HepG2 (cell line): Measurements from ENCODE around the gene SLC13A3. TPM values are rescaled to one million over a fixed set of nuclear protein-coding genes. Genes with fewer than 3 reads are reported as not detected.

ENCODE experiments used
- AKAP8 ChIP-seq: sonication (generic); formaldehyde crosslinking; IDR thresholded peaks from 2 replicates; pipeline ENCODE4 v1.5.1; 2020; ENCODE audit warnings: mild to moderate bottlenecking, missing genetic modification reagents
- FOXM1 ChIP-seq: sonication (generic); formaldehyde crosslinking; IDR thresholded peaks from 2 replicates; pipeline ENCODE4 v1.5.0; 2020; ENCODE audit warnings: missing genetic modification reagents
- HNRNPUL1 ChIP-seq: fragments of 200-400 bp; formaldehyde crosslinking; IDR thresholded peaks from 2 replicates; pipeline ENCODE4 v1.6.1; 2017; ENCODE audit warnings: low read depth, mild to moderate bottlenecking, low read length, moderate library complexity
- KLF15 ChIP-seq: sonication (generic); formaldehyde crosslinking; IDR thresholded peaks from 2 replicates; pipeline ENCODE4 v1.8.1; 2023; ENCODE audit warnings: borderline replicate concordance, mild to moderate bottlenecking, inconsistent platforms, missing genetic modification reagents, mixed read lengths
- MTF2 ChIP-seq: sonication (generic); formaldehyde crosslinking; IDR thresholded peaks from 2 replicates; pipeline ENCODE4 v1.5.0; 2020; ENCODE audit warnings: missing genetic modification reagents, borderline replicate concordance
- SMC3 ChIP-seq: IDR thresholded peaks from 2 replicates; pipeline ENCODE4 v1.6.1; 2011; ENCODE audit warnings: low read length, improper control_type of control experiment
- SP1 ChIP-seq, 2 experiments: fragments of 450-650 bp in 1 of 2; sonication (generic) in 1 of 2; formaldehyde crosslinking in 1 of 2; IDR thresholded peaks; 2 replicates each; pipeline versions ENCODE4 v1.4.0 to v1.6.1; 2016 to 2020; ENCODE audit warnings: missing genetic modification reagents in 1 of 2
- SRSF1 ChIP-seq: fragments of 200-400 bp; formaldehyde crosslinking; optimal IDR thresholded peaks from 2 replicates; pipeline ENCODE3; 2017; ENCODE audit warnings: mild to moderate bottlenecking, low read depth, low read length, moderate library complexity
- SUZ12 ChIP-seq: fragments of 150-350 bp; IDR thresholded peaks from 2 replicates; pipeline ENCODE4 v1.6.1; 2014; ENCODE audit warnings: low read depth, low read length
- TERF1 ChIP-seq: sonication (generic); formaldehyde crosslinking; IDR thresholded peaks from 2 replicates; pipeline ENCODE4 v1.8.0; 2022; ENCODE audit warnings: mild to moderate bottlenecking, missing genetic modification reagents, moderate library complexity
- ZMYM4 ChIP-seq: sonication (generic); formaldehyde crosslinking; IDR thresholded peaks from 2 replicates; pipeline ENCODE4 v1.8.1; 2023; ENCODE audit warnings: mild to moderate bottlenecking, missing genetic modification reagents
- ZNF180 ChIP-seq: sonication (generic); formaldehyde crosslinking; IDR thresholded peaks from 2 replicates; pipeline ENCODE4 v1.4.0; 2020; ENCODE audit warnings: low read depth, missing genetic modification reagents, borderline replicate concordance
- ZNF230 ChIP-seq: sonication (generic); formaldehyde crosslinking; IDR thresholded peaks from 2 replicates; pipeline ENCODE4 v1.4.0; 2020; ENCODE audit warnings: mild to moderate bottlenecking, missing genetic modification reagents
- ZNF34 ChIP-seq: sonication (generic); formaldehyde crosslinking; IDR thresholded peaks from 2 replicates; pipeline ENCODE4 v1.4.0; 2020; ENCODE audit warnings: mild to moderate bottlenecking, missing genetic modification reagents, borderline replicate concordance
- polyA plus RNA-seq, 8 experiments: library from polyadenylated mRNA; depleted of rRNA in 3 of 8; stranded (reverse) in 7 of 8; unstranded in 1 of 8; fragments of >200 nt; fragmentation: Illumina TruSeq in 4 of 8; extraction: Trizol in 4 of 8; gene quantifications; 2 replicates each; pipeline versions ENCODE4 v1.2.1 to v1.2.3, GENCODE V29; 2011 to 2016; ENCODE audit warnings: low read depth in 4 of 8, missing spikeins in 1 of 8, mixed read lengths in 1 of 8; ENCODE audit not compliant: insufficient read depth in 1 of 8
- total RNA-seq, 5 experiments: library from RNA; depleted of rRNA; stranded (reverse); fragments of >200 nt; fragmentation: Illumina TruSeq; extraction: Trizol; gene quantifications; 2 replicates each; pipeline ENCODE4 v1.2.3, GENCODE V29; 2016; ENCODE audit warnings: low read depth in 1 of 5
- TF ChIP-seq, protein P1 (sequence below): sonication (generic); formaldehyde crosslinking; IDR thresholded peaks from 2 replicates; pipeline ENCODE4 v1.8.1; 2023; ENCODE audit warnings: mild to moderate bottlenecking, inconsistent platforms, moderate library complexity, missing genetic modification reagents, borderline replicate concordance
- TF ChIP-seq, protein P2 (sequence below): sonication (generic); formaldehyde crosslinking; IDR thresholded peaks from 2 replicates; pipeline ENCODE4 v1.8.1; 2023; ENCODE audit warnings: mild to moderate bottlenecking, missing genetic modification reagents
- TF ChIP-seq, protein P3 (sequence below): sonication (generic); formaldehyde crosslinking; IDR thresholded peaks from 2 replicates; pipeline ENCODE4 v1.5.0; 2020; ENCODE audit warnings: mild to moderate bottlenecking, missing genetic modification reagents, borderline replicate concordance
- TF ChIP-seq, protein P4 (sequence below): sonication (generic); formaldehyde crosslinking; IDR thresholded peaks from 2 replicates; pipeline ENCODE4 v1.5.0; 2020; ENCODE audit warnings: missing genetic modification reagents, mild to moderate bottlenecking, borderline replicate concordance

SLC13A3 gene
- total and polyA plus RNA-seq, 2 of the 13 experiments (the other 11 are each of a cell fraction or from before 2014, with no cell fraction given): 66.5 to 76.0 TPM

GRCh38 chr20:46666818-46667515, 15.7 kb upstream of the SLC13A3 start (continued):
- TF ChIP-seq, protein P1, sequence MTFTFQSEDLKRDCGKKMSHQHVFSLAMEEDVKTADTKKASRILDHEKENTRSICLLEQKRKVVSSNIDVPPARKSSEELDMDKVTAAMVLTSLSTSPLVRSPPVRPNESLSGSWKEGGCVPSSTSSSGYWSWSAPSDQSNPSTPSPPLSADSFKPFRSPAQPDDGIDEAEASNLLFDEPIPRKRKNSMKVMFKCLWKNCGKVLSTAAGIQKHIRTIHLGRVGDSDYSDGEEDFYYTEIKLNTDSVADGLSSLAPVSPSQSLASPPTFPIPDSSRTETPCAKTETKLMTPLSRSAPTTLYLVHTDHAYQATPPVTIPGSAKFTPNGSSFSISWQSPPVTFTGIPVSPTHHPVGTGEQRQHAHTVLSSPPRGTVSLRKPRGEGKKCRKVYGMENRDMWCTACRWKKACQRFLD (CRISPR knock-in tag): peak; percentile 70; the same call in 1 of the 2 replicates
- TF ChIP-seq, protein P2, sequence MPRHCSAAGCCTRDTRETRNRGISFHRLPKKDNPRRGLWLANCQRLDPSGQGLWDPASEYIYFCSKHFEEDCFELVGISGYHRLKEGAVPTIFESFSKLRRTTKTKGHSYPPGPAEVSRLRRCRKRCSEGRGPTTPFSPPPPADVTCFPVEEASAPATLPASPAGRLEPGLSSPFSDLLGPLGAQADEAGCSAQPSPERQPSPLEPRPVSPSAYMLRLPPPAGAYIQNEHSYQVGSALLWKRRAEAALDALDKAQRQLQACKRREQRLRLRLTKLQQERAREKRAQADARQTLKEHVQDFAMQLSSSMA (CRISPR knock-in tag): 0 out of 2 replicates have a peak, but pooled peaks have one; percentile 47
- TF ChIP-seq FOXM1 (CRISPR knock-in tag): no peak
- TF ChIP-seq, protein P3, sequence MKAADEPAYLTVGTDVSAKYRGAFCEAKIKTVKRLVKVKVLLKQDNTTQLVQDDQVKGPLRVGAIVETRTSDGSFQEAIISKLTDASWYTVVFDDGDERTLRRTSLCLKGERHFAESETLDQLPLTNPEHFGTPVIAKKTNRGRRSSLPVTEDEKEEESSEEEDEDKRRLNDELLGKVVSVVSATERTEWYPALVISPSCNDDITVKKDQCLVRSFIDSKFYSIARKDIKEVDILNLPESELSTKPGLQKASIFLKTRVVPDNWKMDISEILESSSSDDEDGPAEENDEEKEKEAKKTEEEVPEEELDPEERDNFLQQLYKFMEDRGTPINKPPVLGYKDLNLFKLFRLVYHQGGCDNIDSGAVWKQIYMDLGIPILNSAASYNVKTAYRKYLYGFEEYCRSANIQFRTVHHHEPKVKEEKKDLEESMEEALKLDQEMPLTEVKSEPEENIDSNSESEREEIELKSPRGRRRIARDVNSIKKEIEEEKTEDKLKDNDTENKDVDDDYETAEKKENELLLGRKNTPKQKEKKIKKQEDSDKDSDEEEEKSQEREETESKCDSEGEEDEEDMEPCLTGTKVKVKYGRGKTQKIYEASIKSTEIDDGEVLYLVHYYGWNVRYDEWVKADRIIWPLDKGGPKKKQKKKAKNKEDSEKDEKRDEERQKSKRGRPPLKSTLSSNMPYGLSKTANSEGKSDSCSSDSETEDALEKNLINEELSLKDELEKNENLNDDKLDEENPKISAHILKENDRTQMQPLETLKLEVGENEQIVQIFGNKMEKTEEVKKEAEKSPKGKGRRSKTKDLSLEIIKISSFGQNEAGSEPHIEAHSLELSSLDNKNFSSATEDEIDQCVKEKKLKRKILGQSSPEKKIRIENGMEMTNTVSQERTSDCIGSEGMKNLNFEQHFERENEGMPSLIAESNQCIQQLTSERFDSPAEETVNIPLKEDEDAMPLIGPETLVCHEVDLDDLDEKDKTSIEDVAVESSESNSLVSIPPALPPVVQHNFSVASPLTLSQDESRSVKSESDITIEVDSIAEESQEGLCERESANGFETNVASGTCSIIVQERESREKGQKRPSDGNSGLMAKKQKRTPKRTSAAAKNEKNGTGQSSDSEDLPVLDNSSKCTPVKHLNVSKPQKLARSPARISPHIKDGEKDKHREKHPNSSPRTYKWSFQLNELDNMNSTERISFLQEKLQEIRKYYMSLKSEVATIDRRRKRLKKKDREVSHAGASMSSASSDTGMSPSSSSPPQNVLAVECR: peak; percentile 82; the same call in 1 of the 2 replicates
- TF ChIP-seq, protein P4, sequence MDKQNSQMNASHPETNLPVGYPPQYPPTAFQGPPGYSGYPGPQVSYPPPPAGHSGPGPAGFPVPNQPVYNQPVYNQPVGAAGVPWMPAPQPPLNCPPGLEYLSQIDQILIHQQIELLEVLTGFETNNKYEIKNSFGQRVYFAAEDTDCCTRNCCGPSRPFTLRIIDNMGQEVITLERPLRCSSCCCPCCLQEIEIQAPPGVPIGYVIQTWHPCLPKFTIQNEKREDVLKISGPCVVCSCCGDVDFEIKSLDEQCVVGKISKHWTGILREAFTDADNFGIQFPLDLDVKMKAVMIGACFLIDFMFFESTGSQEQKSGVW (CRISPR knock-in tag): no peak; the same call in 1 of the 2 replicates
- TF ChIP-seq SUZ12: no peak
- no peak for TF ChIP-seq ZNF180 (CRISPR knock-in tag)
- peak; percentile 96 for TF ChIP-seq AKAP8
- peak; percentile 93; the same call in 1 of the 2 replicates for TF ChIP-seq ZNF34 (CRISPR knock-in tag)
- TF ChIP-seq TERF1: no peak
- TF ChIP-seq HNRNPUL1: no peak
- TF ChIP-seq ZNF230 (CRISPR knock-in tag): peak; percentile 48; the same call in 1 of the 2 replicates
- peak; percentile 99 for TF ChIP-seq ZMYM4 (CRISPR knock-in tag)
- no peak for TF ChIP-seq MTF2 (CRISPR knock-in tag)
- peak; percentile 94; the same call in 1 of the 2 replicates for TF ChIP-seq KLF15 (CRISPR knock-in tag)
- peak; percentile 83 for TF ChIP-seq SMC3
- no peak for TF ChIP-seq SRSF1
- no peak for TF ChIP-seq SP1 (IDR thresholded peaks at IDR 0.05)
- peak; percentile 77 for TF ChIP-seq SP1 (CRISPR knock-in tag; IDR thresholded peaks at IDR 0.05)
